ENCODE results near the gene ORC5.

- no peak for TF ChIP-seq POU2F2 (IDR thresholded peaks at IDR 0.05; ENCODE audit: low read depth, low read length)
- TF ChIP-seq PAX5 (IDR thresholded peaks at IDR 0.05; ENCODE audit: insufficient read depth, low read length, severe bottlenecking), result no peak
- no peak for TF ChIP-seq POLR2AphosphoS5 (IDR thresholded peaks at IDR 0.05; ENCODE audit: low read depth, low read length)
Measured at GRCh38 chr7:104185346-104185745, 22.5 kb downstream of the ORC5 start.
